CD4-positive, alpha-beta T cell treated with Interleukin-6 for 4 hours (primary cell): Measurements from ENCODE around the gene GRIP1.

Experiments used
- DNase-seq: peaks from one replicate; pipeline ENCODE4 v3.0.0-alpha.2; 2020; ENCODE audit warnings: mixed read lengths

Gene GRIP1

GRCh38 chr12:66365718-66366490 lies 313.0 kb downstream of the GRIP1 start:
- no peak for DNase-seq

DNA sequence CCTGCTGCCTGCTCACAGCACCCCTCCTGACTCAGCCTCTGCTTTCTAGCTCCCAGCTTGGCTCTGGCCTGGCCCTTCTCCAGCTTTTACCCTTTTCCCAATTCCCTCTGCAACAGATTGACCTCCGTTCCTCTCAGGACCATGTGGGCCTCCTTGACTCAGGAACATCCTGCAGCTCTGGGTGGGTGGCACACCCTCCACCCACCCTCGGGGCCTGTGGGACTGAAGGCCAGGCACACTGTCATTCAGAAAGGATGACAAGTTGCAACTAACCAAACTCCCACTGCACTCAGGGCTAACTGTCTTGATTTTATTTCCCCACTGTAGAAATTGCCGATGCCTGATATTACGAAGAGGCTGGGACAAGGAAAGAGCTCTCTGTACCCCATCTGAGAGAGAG lies 317.2 kb downstream of the GRIP1 start:
- DNase-seq = no peak

DNA sequence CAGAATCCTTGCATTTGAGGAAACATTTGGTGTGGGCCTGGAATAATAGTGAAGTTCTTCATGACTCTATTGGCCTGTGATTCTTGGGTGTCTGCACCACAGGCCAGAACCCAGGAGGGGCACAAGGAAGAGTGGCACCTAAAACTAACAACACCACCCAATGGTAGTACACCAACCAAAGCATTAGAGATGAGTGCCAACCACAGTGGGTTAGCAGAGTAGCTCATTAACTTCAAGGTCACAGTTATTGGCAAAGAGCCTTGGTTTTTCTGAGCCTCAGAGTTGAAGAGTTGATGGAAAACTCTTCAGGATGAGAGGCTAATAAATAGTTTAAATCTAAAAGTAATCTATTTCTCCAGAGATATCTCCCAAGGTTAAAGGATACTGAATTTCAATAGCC lies 319.6 kb downstream of the GRIP1 start:
- DNase-seq = no peak

GRCh38 chr12:66354291-66354690 lies 324.6 kb downstream of the GRIP1 start:
- DNase-seq = no peak

GRCh38 chr12:66352899-66353298 lies 326.0 kb downstream of the GRIP1 start:
- no peak for DNase-seq

DNA sequence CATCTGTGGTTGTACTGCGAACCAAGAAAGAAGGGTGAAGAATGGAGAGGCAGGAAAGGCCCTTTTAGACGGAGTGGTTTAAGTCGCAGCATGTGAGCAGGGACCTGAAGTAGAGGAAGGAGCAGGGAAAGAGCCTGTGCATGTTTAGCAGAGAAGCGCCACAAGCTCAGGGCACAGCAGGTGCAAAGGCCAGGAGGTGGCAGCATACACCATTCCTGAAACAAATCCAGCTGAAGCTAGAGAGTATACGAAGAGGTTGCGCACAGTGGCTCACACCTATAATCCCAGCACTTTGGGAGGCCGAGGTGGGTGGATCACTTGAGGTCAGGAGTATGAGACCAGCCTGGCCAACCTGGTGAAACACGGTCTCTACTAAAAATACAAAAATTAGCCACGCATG lies 326.7 kb downstream of the GRIP1 start:
- peak; percentile 18 for DNase-seq

DNA sequence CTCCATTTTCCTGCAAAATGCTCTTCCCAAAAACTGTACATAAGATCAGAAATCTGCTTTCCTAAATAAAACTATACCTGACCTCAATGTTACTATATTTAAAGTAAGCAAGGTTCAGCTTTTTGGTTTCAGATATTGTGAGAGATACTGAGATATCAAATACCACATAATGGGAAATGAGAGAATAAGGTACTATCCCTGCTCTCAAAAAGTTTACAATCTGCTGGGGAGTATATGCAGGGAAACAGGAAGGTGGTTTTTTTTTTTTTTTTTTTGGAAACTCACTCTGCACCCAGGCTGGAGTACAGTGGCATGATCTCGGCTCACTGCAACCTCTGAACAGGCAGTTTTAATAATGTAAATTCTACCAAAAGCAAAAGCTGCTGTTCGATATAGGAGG lies 327.6 kb downstream of the GRIP1 start:
- DNase-seq = no peak

DNA sequence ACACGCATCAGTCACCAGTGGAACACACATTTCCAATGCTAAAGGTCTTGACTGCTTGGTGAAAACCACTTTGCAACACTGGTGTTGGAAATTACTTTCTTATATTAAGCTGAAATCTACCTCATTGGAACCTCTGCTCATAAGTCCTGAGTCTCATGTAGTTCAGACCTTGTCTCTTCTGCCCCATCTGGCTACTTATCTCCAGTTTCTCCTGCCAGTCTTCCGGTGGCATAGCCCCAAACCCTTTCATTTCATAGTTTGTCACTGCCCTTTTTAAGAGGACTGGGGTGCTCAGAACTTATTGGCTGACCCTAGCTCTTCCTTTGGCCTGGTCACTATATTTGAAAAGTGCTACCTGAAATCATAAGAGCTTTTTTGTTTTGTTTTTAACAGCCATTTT lies 332.9 kb downstream of the GRIP1 start:
- no peak for DNase-seq

DNA sequence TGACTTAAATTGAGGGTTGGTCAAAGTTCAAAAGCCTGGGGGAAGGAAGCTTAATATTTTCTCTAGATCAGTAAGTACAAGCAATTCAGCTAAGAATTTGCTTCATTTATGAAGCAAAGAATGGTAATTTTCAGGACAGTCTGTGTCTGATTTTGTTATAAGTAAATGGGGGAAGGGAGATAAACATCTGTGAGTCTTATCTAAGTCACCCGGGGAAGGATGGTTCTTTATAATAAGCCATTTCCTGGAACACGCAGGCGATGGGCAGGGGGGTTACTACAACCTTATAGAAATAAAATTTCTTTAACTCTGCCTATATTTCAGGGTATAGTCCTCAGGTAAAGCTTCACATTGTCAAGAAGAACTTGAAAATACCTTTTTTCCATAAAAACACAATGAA lies 333.7 kb downstream of the GRIP1 start:
- no peak for DNase-seq

DNA sequence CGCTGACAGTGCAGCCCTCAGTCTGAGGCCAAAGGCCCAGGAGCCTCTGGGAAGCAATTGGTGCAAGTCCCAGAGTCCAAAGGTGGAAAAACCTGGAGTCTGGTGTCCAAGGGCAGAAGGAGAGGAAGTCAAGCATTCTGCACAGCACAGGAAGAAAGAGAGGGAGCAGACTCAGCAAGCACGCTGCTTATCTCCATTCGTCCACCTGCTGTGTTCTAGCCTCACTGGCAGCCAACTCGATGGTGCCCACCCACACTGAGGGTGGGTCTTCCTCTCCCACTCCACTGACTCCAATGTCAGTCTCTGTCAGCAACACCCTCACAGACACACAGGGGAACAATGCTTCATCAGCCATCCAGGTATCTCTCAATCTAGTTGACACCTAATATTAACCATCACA lies 337.8 kb downstream of the GRIP1 start:
- DNase-seq = no peak

- no peak for DNase-seq
Measured at GRCh38 chr12:66340131-66340530, 338.7 kb downstream of the GRIP1 start.

- no peak for DNase-seq
Measured at GRCh38 chr12:66337381-66338010, 341.4 kb downstream of the GRIP1 start.

- DNase-seq = no peak
Measured at GRCh38 chr12:66335746-66336145, 343.1 kb downstream of the GRIP1 start.

DNA sequence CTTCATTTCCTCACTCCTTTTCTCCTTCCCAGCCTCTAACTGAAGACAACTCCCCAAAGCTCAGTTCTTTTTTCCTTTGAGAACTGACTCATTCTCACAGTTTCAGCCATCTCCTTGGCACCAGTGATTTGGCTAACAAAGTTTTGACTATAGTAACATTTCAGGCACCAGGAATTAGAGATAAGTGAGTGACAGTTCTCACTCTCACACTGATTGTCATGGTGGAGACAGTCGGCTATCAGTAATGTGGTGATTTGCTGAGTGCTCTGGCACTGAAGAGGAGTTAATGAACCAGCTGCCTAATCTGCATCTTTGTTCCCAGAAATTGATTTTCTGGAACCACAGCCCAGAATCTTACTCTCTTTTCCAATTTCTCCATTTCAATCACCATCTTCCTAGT lies 347.1 kb downstream of the GRIP1 start:
- no peak for DNase-seq

DNA sequence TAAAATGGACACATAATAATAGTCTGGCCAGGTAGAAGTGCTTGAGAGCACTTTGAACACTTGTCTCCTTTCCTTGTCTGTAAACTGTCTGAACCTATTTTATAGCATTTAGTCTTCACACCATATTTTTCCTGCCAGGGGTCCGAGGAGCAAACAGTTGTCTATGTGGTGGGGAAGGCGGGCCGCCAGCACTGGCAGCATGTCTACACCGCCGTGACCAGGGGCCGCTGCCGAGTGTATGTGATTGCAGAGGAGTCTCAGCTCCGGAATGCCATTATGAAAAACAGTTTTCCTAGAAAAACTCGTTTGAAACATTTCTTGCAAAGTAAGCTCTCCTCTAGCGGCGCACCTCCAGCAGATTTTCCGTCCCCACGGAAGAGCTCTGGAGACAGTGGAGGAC lies 347.9 kb downstream of the GRIP1 start:
- DNase-seq = no peak

- no peak for DNase-seq
Measured at GRCh38 chr12:66329941-66330340, 348.9 kb downstream of the GRIP1 start.

DNA sequence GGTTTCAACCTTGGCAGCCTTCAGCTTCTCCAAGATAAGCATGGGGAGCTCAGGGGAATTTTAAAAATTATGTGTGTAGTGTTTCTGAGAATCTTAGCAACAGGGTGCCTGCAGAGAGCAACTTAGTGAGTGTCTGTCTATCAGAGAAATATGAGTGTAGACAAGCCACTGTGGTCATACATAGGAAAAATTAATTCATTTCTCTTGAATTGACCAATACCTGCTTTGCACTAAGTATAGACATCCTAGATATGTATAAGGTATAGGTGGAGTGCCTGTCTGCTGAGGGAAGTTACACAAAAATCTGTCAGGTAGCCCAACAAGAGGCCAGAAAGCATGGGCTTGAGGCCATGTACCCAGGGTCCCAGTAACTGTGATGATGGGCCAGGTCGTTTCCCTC lies 355.9 kb downstream of the GRIP1 start:
- no peak for DNase-seq

DNA sequence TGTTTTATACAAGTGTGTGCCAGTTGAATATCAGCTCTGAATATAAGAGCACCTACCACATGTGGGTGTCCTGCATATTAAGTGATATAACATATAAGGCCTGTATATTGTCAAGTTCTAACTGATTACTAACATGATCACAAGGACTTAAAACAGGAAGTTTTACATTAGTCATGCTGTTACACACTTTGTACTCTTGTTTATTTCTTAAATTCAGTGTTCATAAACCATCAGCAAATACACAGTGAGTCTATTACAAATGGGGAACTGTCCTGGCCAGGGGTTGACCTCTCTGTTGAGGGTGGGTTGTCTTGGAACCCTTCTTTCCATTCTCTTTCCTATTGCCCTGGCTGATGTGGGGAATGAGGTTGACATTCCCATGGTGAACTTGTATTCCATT lies 357.4 kb downstream of the GRIP1 start:
- DNase-seq = no peak

DNA sequence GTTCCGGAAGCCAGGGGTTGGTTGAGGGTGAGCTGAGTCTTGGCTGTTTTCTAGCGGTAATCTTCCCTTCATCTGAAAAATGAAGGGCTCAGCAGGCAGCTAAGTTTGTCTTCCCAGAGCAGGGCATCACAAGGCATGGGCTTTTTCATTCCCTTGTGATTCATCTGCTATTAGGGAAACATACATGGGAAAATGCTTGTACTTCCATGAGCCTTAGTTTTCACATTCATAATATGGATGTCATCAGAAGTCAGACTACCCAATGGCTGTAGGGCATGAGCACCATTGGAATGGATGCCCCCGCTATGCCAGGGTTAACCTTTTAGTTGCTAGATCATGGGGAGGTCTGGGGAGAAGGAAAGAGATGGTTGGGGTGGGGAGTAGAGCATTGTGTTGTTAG lies 357.9 kb downstream of the GRIP1 start:
- DNase-seq = no peak

DNA sequence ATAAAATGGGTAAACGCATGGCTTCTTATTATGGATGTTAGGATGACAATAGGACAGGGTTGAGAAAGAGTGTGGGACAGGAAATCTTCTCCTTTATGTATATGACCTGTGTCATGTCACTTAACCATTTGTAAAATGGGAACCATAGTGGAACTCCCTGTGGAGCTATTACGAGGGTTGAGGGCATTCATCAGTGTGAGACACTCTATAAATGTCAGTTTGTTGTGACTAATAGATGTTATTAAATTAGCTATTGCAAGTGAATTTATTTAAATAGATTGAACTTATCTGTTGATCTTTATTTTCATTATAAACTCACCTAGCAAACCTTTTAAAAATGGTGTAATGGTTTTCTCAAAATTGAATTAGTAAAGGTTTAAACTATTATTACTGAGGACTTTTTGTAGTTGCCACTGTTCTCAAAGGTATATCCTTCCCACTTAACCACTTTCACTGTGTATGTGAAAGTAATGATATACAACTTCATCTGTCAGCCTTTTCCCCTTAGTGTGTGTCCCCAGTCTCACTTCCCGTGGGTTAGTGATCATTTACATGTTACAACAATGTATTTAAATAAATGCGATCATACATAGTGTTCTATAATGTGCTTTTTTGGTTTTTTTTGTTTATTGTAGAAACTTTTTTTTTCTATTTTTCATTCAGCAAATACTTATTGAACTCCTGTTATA lies 359.5 kb downstream of the GRIP1 start:
- DNase-seq = no peak

DNA sequence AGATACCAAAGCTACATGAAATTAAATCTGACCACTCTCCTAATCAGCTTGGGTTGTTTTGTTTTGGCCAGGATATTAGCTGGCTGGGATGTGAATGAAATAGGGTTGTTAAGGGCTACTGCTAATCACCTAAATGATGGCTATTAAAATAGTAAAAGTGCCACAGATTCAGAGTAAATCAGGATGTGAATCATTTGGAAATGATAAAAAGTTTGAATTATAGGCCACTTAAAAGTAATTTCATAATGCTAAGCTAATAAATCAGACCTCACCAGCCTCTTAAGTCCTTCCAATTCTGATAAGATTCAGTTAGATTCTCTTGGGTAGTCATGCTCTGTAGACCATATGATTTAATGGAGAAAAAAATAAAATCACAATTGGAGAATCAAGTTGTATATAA lies 364.6 kb downstream of the GRIP1 start:
- DNase-seq = no peak

GRCh38 chr12:66312189-66312588 lies 366.7 kb downstream of the GRIP1 start:
- no peak for DNase-seq

GRCh38 chr12:66309606-66310005 lies 369.3 kb downstream of the GRIP1 start:
- no peak for DNase-seq

GRCh38 chr12:66304296-66304900 lies 374.5 kb downstream of the GRIP1 start:
- DNase-seq = no peak
